HG03196 (cell line): ENCODE results near the gene OLFM1.

Experiments
- ATAC-seq: cut with Tn5 transposase; IDR thresholded peaks from one replicate; pipeline ENCODE4 v1.9.1; 2021; ENCODE audit not compliant: unreplicated experiment

OLFM1 gene

GRCh38 chr9:135167849-135168655 is 80.6 kb downstream of the OLFM1 start:
- no peak for ATAC-seq

GRCh38 chr9:135169709-135170226 is 82.3 kb downstream of the OLFM1 start:
- no peak for ATAC-seq

GRCh38 chr9:135170535-135170934 is 83.1 kb downstream of the OLFM1 start:
- no peak for ATAC-seq
